ENCODE data around the gene NAV3.
"Not testable (repeated sequence)": the region's sequence is repeated elsewhere in the genome, so short reads cannot be mapped to it uniquely, and the experiment has no call there.

NAV3 gene

GRCh38 chr12:78055545-78055944 is 224.9 kb downstream of the NAV3 start:
- no peak for DNase-seq

- DNase-seq, result no peak
These were observed 226.4 kb downstream of the NAV3 start for GRCh38 chr12:78057075-78057474.

GRCh38 chr12:78060186-78060585 is 229.5 kb downstream of the NAV3 start:
- no peak for DNase-seq

- DNase-seq, result no peak
These were observed 232.1 kb downstream of the NAV3 start for GRCh38 chr12:78062786-78063185.

- DNase-seq, result no peak
These were observed 251.1 kb downstream of the NAV3 start for GRCh38 chr12:78081590-78082314.

GRCh38 chr12:78085542-78086182 is 255.0 kb downstream of the NAV3 start:
- DNase-seq, result no peak

- DNase-seq, result no peak
These were observed 256.1 kb downstream of the NAV3 start for GRCh38 chr12:78086553-78087362.

GRCh38 chr12:78087363-78087675 is 256.6 kb downstream of the NAV3 start:
- no peak for DNase-seq

- no peak for DNase-seq
These were observed 257.7 kb downstream of the NAV3 start for GRCh38 chr12:78088391-78088832.

- DNase-seq, result no peak
These were observed 259.6 kb downstream of the NAV3 start for GRCh38 chr12:78090266-78090665.

GRCh38 chr12:78095623-78096022 is 264.9 kb downstream of the NAV3 start:
- DNase-seq, result no peak

GRCh38 chr12:78096909-78097597 is 266.4 kb downstream of the NAV3 start:
- no peak for DNase-seq

- DNase-seq, result no peak
These were observed 269.1 kb downstream of the NAV3 start for GRCh38 chr12:78099806-78100205.

GRCh38 chr12:78101113-78101876 is 270.6 kb downstream of the NAV3 start:
- DNase-seq, result no peak

- no peak for DNase-seq
These were observed 271.4 kb downstream of the NAV3 start for GRCh38 chr12:78101946-78102635.

- not testable (repeated sequence) for DNase-seq
These were observed 272.1 kb downstream of the NAV3 start for GRCh38 chr12:78102801-78103200.

- no peak for DNase-seq
These were observed 285.2 kb downstream of the NAV3 start for GRCh38 chr12:78115889-78116288.

- no peak for DNase-seq
These were observed 287.3 kb downstream of the NAV3 start for GRCh38 chr12:78118036-78118435.

- no peak for DNase-seq
These were observed 287.8 kb downstream of the NAV3 start for GRCh38 chr12:78118486-78118885.

- no peak for DNase-seq
These were observed 288.7 kb downstream of the NAV3 start for GRCh38 chr12:78119351-78119918.

- no peak for DNase-seq
These were observed 289.6 kb downstream of the NAV3 start for GRCh38 chr12:78120306-78120705.
